ENCODE results near the gene TICAM2. TPM values are rescaled to one million over a fixed set of nuclear protein-coding genes. Genes with fewer than 3 reads are reported as not detected.

TICAM2 gene
- total and polyA plus RNA-seq, 9 of the 15 experiments (the other 6 are each of a cell fraction or from before 2014, with no cell fraction given), result 0.15 to 1.8 (median 0.98) TPM

GRCh38 chr5:115531787-115532367, 70.4 kb downstream of the TICAM2 start:
- peaks cover 28% of the 10 kb centered on the region for H3K36me3 ChIP-seq (ENCODE audit: control insufficient read depth, insufficient read depth, low read length)
- in situ Hi-C loops (cut with MboI), result no loop called here

More at GRCh38 chr5:115531787-115532367, 70.4 kb downstream of the TICAM2 start:
- H3K4me3 ChIP-seq, result no peak overlapping the region
- no peak overlapping the region for H3K27ac ChIP-seq (ENCODE audit: extremely low read depth, low read depth, low read length)
- no TSS peak for BruUV-seq (replicated peaks)
- H2AFZ ChIP-seq (ENCODE audit: low read depth, low read length), result no peak overlapping the region
- H4K20me1 ChIP-seq (replicated peaks; ENCODE audit: control insufficient read depth, insufficient read depth, low read length), result no peaks in the 10 kb centered on the region
- TF ChIP-seq ZNF707 (CRISPR knock-in tag; conservative IDR thresholded peaks at IDR 0.05) (no peak), TCF15 (CRISPR knock-in tag; IDR thresholded peaks at IDR 0.05) (no peak), NFRKB (IDR thresholded peaks at IDR 0.05; ENCODE audit: low read depth) (no peak), SMARCB1 (IDR thresholded peaks at IDR 0.05; ENCODE audit: insufficient read length, low read depth) (no peak), NFATC3 (IDR thresholded peaks at IDR 0.05) (no peak), NCOA1 (IDR thresholded peaks at IDR 0.05; ENCODE audit: low read depth) (no peak), MAX (CRISPR knock-in tag; IDR thresholded peaks at IDR 0.05) (no peak), ILF3 (IDR thresholded peaks at IDR 0.05; ENCODE audit: borderline replicate concordance) (no peak), LEF1 (IDR thresholded peaks at IDR 0.05) (no peak)
- ATAC-seq (peak; percentile 56; the same call in 2 of the 3 replicates), FAIRE-seq (no peak), DNase-seq (ENCODE audit: extremely low read depth in 1 of 4, low spot score in 3 of 4) (no peak)
- peaks cover 92% of the 10 kb centered on the region for H3K79me2 ChIP-seq (ENCODE audit: control insufficient read depth, insufficient read depth, low read length)
- ChIA-PET CTCF (ENCODE audit: low intra/inter-chr PET ratio) (no interaction called here), POLR2A (no interaction called here)
- intact Hi-C loops (cut with micrococcal nuclease), result no loop called here
- no peak overlapping the region for H3K4me2 ChIP-seq (ENCODE audit: insufficient read depth, low read length)
- H3K9me1 ChIP-seq (ENCODE audit: control insufficient read depth, insufficient read depth, low read length), result no peaks in the 10 kb centered on the region
- no peaks in the 10 kb centered on the region for H3K9me3 ChIP-seq (replicated peaks; ENCODE audit: control insufficient read depth, insufficient read depth, low read depth, low read length)
- no peaks in the 10 kb centered on the region for H3K27me3 ChIP-seq (ENCODE audit: control insufficient read depth in 2 of 2, insufficient read depth in 2 of 2, low read length in 2 of 2)
- no peak overlapping the region for H3K9ac ChIP-seq (ENCODE audit: insufficient read depth in 1 of 2, low read depth in 2 of 2, low read length in 2 of 2)
- H3K4me1 ChIP-seq (replicated peaks in 1 of 2; ENCODE audit: control insufficient read depth in 2 of 2, insufficient read depth in 2 of 2, low read length in 2 of 2), result no peaks in the 10 kb centered on the region
- WGBS (ENCODE audit: insufficient coverage, low coverage, missing lambda C conversion rate), result 36% methylated on average over 1 of the region's 1 CpG
